ENCODE data around the gene RNF44. TPM values are rescaled to one million over a fixed set of nuclear protein-coding genes. Genes with fewer than 3 reads are reported as not detected.

RNF44 gene
- total RNA-seq, 4 donors from 2014 or later: 8.8 to 23.1 (median 15.5) TPM

- H3K27ac ChIP-seq: peak overlapping the region; percentile 91 to 95 (median 92)
- H3K9me3 ChIP-seq: no peaks in the 10 kb centered on the region
- peaks cover 19 to 73% (median 22%) of the 10 kb centered on the region in 3 donors for H3K4me1 ChIP-seq
- no peaks in the 10 kb centered on the region for H3K36me3 ChIP-seq
- intact Hi-C loops (cut with DNase I): no loop called here
- peak overlapping the region; percentile 67 to 93 (median 74) for H3K4me3 ChIP-seq
- no peak for DNase-seq
- WGBS, 2 donors: 0% methylated on average over 4 to 7 of the region's 63 CpGs
- no peaks in the 10 kb centered on the region for H3K27me3 ChIP-seq
- TF ChIP-seq CTCF (IDR thresholded peaks at IDR 0.05): no peak
- peak in 3 of 4 donors; percentile 35 to 72 (median 44) for TF ChIP-seq POLR2A (IDR thresholded peaks at IDR 0.05)
These were observed 6.4 kb upstream of the RNF44 start for GRCh38 chr5:176543428-176544182.

- no peaks in the 10 kb centered on the region for H3K27me3 ChIP-seq
- no peaks in the 10 kb centered on the region for H3K36me3 ChIP-seq
- WGBS, 2 donors: 0 to 3% methylated on average over 3 to 23 of the region's 110 CpGs
- H3K9me3 ChIP-seq: no peaks in the 10 kb centered on the region
- H3K4me3 ChIP-seq: peak overlapping the region; percentile 67 to 93 (median 74)
- peak overlapping the region; percentile 91 to 95 (median 92) for H3K27ac ChIP-seq
- no peak for DNase-seq
- peaks cover 25 to 78% (median 28%) of the 10 kb centered on the region in 3 donors for H3K4me1 ChIP-seq
- intact Hi-C loops (cut with DNase I): no loop called here
- TF ChIP-seq CTCF (IDR thresholded peaks at IDR 0.05) (peak in 2 of 6 experiments; percentile 10 to 29), POLR2A (IDR thresholded peaks at IDR 0.05) (peak in 1 of 4 donors; percentile 9)
These were observed 5.6 kb upstream of the RNF44 start for GRCh38 chr5:176542596-176543427.

- TF ChIP-seq CTCF (IDR thresholded peaks at IDR 0.05) (no peak), POLR2A (IDR thresholded peaks at IDR 0.05) (peak in 1 of 4 donors; percentile 38)
- Histone ChIP-seq H3K27me3 (no peaks in the 10 kb centered on the region), H3K4me3 (peak overlapping the region; percentile 67 to 93 (median 74)), H3K9me3 (no peaks in the 10 kb centered on the region), H3K4me1 (peaks cover 25 to 72% (median 28%) of the 10 kb centered on the region in 3 donors), H3K36me3 (no peaks in the 10 kb centered on the region), H3K27ac (peak overlapping the region; percentile 91 to 95 (median 92))
- 12 to 20% methylated on average over 5 to 11 of the region's 16 CpGs for WGBS, 2 donors
- intact Hi-C loops (cut with DNase I): no loop called here
- no peak for DNase-seq
These were observed 5.0 kb upstream of the RNF44 start for GRCh38 chr5:176542135-176542595.

- DNase-seq: no peak
- Histone ChIP-seq H3K4me3 (peak overlapping the region in 3 of 4 donors; percentile 67 to 93 (median 78)), H3K36me3 (no peaks in the 10 kb centered on the region), H3K9me3 (no peaks in the 10 kb centered on the region), H3K4me1 (peaks cover 25 to 72% (median 28%) of the 10 kb centered on the region in 3 donors), H3K27ac (peak overlapping the region; percentile 91 to 95 (median 92)), H3K27me3 (no peaks in the 10 kb centered on the region)
- TF ChIP-seq CTCF (IDR thresholded peaks at IDR 0.05) (no peak), POLR2A (IDR thresholded peaks at IDR 0.05) (peak in 2 of 4 donors; percentile 15 to 65)
- WGBS, 2 donors: 7 to 19% methylated on average over 4 to 5 of the region's 12 CpGs
- intact Hi-C loops (cut with DNase I): no loop called here
These were observed 4.3 kb upstream of the RNF44 start for GRCh38 chr5:176541338-176542134.
